GM04503 (cell line): ENCODE results near the gene ACSBG1.
"Not testable (repeated sequence)": the region's sequence is repeated elsewhere in the genome, so short reads cannot be mapped to it uniquely, and the experiment has no call there.

ENCODE experiments used
- DNase-seq: peaks from one replicate; pipeline ENCODE4 v3.0.0-alpha.2; 2012; ENCODE audit warnings: low read depth

ACSBG1 gene

DNA sequence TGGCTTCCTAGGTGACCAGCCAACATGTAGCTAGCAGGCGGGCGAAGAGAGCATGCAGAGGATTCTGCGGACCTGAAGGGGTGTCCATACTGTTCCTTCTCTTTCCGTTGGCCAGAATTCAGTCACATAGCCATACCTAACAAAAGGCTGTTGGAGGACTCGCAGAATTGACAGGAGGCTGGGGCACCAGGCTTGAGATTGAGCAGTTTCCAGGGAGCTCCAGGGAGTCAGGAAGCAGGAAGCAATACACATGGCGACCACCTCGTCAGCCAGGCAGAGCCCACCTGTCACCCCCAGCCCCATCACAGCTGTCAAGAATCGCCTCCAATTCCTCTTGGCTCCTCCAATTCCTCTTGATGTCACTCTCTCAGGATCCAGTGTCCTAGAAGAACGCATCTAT, 16.8 kb upstream of the ACSBG1 start:
- DNase-seq: no peak

DNA sequence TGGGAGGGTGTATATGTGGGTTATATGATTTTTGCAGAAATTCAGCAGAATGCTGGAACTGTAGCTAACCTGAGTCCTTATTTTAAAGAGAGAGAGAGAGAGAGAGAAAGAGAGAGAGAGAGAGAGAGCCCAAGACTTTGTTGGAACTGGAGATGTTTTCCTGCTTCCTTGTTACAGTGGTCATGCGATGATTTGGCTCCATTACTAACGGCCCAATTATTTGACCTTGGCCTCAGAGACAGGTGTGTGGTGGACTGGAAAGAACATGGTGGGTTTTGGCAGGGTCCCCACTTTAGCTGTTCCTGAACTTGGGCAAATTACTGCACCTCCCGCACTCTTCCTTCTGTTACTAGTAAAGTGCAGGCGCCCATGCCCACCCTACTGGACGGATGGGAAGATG, 14.8 kb upstream of the ACSBG1 start:
- DNase-seq: no peak

DNA sequence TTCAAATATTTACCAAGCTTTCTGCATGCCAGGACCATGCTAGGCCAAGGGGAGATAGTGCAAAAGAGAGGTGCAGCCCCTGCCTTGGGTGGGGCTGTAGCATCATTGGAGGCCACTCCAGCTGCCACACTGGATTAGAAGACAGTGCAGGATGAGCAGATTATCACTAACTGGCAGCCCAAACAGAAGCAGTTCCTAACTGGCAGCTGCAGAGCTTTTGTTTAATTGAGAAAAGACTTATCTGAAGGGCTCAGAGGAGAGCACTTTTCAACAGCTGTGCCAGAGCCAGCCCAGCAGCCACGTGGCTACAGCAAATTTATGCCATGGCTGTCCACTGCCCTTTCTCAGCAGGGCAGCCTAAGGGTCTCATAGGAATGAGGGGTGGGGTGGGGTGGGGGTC, 13.5 kb upstream of the ACSBG1 start:
- DNase-seq: no peak

DNA sequence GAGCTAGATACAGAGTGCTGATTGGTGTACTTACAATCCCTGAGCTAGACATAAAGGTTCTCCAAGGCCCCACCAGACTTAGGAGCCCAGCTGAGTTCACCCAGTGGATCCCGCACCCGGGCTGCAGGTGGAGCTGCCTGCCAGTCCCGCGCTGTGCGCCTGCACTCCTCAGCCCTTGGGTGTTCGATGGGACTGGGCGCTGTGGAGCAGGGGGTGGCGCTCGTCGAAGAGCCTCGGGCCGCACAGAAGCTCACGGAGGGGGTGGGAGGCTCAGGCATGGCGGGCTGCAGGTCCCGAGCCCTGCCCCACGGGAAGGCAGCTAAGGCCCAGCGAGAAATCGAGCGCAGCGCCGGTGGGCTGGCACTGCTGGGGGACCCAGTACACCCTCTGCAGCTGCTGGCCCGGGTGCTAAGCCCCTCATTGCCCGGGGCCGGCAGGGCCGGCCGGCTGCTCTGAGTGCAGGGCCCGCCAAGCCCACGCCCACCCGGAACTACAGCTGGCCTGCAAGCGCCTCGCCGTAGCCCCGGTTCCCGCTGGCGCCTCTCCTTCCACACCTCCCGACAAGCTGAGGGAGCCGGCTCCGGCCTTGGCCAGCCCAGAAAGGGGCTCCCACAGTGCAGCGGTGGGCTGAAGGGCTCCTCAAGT, 11.7 kb upstream of the ACSBG1 start:
- DNase-seq: not testable (repeated sequence)

DNA sequence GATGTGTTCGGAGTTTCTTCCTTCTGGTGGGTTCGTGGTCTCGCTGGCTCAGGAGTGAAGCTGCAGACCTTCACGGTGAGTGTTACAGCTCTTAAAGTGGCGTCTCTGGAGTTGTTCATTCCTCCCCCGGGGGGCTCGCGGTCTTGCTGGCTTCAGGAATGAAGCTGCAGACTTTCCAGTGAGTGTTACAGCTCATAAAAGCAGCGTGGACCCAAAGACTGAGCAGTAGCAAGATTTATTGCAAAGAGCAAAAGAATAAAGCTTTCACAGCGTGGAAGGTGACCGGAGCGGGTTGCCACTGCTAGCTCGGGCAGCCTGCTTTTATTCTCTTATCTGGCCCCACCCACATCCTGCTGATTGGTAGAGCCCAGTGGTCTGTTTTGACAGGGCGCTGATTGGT, 11.0 kb upstream of the ACSBG1 start:
- not testable (repeated sequence) for DNase-seq

DNA sequence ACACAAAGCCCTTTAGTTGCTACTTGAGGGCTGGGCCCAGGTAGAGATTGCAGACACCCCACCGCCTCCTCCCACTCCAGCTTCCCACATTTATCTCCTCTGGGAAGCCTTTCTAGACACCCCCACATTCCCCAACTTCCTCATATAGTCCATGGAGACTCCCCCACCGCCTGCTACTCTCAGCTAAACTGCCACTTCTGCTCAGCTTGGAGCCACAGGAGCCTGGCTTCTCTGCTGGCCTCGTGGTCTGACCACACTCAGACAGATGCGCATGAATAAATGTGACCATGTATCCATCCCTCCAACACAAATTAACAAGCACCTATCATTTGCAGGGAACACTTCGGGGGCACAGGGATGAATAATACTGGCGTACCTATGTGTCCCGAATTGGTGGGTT, 10.5 kb upstream of the ACSBG1 start:
- DNase-seq: no peak

DNA sequence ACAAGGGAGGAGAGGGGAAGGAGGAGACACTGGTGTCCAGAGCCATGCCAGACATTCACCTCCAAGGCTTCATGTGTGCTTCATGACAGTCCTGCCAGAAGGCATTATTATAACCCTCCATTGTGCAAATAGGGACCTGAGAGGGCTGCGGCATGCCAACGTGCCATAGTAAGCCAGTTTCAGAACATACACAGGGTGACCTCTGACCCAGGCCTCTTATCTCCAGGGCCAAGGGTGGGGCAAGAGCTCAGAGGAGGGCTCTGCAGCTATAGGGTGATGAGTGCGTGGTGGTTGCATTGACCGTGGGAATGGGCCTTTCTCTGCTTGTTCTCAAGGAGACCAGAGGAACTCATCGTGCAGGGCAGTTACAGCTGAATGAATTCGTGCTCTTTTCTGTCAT, 9.7 kb upstream of the ACSBG1 start:
- DNase-seq: no peak

DNA sequence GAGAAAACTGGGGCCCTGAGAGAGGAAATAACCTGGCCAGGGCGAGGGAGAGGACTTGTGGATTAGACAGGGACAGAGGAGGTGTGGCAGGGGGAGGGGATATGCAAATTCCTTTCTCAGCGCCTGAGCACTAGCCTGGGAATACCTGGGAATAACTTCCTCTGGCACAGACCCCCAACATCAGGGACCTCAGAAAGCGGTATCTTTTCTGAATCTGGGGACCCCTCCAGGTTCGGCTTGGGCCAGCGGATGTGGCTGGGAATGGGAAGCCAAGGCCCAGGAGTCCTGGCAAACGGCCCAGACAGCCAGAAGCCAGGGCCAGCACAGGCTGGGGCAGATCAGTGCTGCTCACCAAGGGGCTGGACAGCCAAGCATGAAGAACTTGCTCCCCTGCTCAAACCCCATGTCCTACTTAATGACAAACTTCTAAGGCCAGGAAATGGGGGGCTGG, 9.2 kb upstream of the ACSBG1 start:
- DNase-seq: no peak

DNA sequence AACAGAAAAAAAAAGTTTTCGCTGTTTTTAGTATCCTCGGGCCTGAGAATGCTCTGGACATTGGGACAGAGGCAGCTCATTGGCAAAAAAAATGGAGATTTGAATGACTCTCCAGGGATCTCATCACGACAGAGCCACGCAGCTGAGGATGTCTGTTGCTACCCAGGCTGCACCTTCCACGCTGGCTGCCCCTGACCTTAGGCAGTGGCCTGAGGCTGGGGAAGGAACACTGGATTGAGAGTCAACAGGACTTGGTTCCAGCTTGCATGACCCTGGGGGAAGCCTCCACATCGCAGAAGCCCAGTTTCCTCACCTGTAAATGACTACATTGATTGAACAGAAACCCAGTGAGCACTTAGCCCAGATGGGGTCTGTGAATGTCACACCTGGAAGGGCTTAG, 8.7 kb upstream of the ACSBG1 start:
- no peak for DNase-seq

DNA sequence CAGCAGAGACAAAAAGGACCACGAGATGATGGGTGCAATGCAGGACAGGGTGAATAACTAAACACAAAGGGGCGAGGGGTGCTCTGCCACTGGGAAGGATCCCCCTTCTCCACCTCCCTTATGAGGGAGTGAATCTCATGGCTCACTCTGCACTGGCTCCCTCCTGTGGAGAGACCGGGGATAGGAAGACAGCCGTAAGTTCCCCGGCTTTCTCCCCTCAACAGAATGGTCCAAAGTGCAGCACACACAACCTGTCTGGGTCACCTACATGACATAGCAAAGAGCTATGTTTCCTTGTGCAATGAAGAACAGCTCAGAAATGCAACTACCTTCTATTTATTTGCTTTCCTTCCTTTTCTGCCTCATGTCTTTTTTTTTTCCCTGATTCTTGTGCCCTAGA, 7.8 kb upstream of the ACSBG1 start:
- no peak for DNase-seq

DNA sequence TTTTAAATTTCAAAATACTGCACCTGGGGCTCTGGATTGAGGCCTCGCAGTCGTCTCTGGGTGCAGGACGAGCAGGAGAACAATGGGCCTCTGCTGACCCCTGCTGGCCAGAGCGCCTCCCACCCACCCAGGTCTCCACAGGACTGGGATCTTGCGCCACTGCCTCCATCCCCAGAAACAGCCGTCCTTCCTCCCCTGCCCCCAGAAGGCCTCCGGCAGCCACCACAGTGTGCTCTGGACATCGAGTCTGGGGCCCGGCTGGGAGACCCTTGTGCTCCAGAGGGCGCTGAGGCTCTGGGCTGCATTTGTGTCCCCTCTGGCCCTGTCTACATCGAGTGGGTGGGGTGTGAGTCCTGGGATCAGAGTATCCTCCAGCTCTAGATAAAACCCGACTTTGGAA, 6.7 kb upstream of the ACSBG1 start:
- DNase-seq: no peak

DNA sequence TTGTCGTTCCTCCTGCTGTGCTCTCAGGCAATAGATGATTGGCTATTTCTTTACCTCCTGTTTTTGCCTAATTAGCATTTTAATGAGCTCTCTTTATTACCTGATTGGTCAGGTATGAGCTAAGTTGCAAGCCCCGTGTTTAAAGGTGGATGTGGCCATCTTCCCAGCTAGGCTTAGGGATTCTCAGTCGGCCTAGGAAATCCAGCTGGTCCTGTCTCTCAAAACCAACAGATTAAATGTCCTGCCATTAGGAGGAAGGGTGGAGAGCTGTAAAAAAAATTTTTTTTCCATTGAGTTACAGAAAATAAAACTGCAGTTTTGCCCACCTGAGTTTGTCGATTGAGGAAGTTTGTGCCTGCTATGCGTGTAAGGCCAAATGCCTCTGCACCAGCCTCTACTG, 5.4 kb upstream of the ACSBG1 start:
- DNase-seq: no peak

DNA sequence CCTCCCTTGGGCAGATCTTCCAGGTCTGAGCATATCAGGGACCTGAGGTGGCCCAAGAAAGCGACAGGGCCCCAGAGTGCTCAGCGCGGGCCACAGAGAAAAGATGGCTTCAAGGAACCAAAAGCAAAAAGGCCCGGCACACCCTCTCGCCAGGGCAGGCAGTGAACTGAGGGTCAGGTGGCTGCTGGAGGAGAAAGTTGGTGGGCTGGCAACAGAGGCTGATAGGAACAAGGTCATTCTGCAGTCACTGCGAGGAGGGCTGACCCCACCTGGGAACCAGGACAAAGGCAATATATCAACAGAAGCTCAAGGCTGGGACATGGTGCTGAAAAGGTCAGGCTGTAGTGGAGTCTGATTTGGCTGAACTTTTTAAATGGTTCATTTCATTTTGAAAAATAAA, 2.8 kb upstream of the ACSBG1 start:
- no peak for DNase-seq

DNA sequence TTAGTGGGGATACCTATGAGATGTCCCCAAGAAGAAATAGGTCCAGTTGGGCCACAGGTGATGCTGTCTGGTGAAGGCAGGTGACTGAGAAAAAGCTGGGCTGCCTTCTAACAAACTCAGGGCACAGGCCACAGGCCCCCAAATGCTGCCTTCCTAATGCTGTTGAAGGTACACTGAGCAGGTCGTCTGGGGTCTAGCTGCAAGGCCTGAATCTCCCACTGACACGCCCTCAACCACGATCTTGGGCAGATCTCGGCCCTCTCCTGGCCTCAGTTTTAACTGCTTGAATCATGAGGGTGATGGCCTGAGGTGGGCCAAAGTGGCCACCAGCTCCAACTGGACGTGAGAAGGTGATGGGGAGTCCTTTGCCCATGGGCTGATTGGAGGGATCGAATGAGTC, 2.1 kb upstream of the ACSBG1 start:
- DNase-seq: no peak

DNA sequence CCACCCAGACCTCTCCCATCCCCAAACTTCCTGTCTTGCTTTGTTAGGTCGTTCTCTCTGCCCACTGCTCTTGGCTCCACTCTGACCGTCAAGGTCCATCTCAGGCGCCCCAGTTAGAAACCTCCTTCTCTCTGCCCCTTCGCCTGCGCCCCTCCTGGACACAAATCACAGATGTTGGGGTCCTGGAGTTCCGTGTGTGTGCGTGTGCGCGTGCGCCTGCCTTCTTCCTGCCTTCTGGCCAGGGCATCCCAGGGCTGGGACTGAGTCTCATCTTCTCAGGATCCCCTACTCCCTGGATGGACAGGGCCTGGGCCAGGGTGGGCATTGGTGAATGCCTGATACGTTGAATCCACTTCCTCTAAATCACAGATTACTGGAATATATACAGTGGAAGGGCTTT, 869 bp downstream of the ACSBG1 start:
- no peak for DNase-seq

DNA sequence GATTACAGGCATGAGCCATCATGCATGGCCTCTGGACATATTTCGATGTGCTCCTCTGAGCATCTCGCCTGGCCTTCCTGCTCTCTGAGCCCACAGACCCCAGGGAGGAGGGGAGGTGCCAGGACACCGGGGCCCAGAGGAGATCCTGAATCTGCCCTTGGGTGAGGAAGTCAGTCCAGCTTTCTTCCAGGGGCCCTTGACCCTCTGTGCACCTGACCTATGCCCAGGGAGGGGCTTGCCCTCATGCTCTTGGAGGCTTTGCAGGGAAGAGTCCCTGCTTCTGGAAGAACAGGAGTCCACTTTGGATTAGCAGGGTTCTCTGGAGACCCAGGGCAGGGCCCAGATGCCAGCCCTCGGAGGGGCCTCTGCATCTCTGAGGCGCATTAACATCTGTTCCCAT, 1.4 kb downstream of the ACSBG1 start:
- no peak for DNase-seq

DNA sequence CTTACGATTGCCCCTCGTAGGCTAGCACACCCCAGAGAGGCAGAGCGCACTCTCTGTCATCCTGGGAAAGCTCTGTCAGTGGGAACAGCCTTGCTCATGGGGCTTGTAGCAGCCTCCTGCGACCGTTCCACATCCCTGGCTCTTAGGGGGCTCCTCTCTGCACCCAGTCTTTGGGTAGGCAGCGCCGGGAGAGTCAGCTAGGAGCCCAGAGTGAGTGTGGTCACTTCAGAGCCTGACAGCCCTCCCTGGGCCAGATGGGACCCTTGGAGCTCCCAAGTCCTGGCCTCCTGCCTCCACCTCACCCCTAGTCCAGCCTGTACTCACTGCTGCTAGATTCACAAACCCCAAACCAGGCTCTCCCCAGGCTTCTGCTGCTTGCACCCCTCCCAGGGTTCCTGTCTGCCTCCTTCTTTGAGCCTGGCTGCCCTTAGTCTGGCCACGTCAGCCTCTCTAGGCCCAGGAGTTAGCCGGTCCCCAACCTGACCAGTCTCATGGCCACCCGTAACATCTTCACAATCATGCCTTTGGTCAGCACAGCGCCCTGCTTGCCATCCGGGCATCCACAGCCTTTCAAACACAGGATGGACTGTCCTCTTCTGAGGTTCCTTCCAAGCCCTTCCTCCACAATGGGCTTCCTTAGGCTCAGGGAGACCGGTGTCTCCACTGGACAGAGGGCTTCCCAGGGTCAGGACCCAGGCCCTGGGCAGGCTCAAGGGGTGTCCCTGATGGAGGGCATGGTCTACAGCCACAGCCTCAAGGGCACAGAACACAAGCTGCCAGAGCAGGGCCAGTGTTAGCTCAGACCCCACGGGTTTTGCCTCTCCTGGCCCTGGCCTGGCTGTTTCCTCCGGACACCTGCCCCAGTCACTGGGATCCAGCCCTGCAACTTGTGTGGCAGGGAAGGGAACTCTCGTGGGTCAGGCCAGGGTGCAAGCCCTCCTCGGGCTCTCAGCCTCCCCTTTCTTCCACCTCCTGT, 4.6 kb downstream of the ACSBG1 start:
- no peak for DNase-seq

DNA sequence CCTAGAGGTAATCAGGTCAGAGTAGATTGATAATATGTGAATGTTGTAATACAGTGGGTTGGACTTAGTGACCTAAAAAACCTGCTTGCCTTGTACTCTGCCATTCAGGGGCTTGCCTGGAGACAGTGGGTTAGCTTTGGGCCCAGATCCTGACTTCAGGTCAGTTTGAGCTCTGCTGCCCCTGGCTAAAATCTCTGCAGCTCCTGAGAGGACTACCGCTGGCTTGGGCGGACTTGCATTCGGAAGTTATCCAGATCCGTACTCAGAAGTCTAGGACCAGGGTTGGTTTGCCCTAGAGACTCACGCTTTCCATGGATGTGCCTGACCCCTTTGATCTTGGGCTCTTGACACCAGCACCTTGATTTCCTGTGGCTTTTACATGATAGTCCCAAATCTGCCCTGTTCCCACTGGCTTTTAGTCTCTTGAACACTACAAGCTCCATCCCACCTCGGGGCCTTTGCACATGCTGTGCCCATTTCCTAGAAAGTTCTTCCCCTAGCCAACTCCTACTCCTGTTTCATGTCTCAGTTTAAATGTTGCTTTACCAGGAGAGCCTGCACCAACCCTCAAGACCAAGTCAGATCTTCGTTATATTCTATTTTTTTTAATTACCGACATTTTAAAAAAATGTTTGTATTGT, 5.9 kb downstream of the ACSBG1 start:
- no peak for DNase-seq

DNA sequence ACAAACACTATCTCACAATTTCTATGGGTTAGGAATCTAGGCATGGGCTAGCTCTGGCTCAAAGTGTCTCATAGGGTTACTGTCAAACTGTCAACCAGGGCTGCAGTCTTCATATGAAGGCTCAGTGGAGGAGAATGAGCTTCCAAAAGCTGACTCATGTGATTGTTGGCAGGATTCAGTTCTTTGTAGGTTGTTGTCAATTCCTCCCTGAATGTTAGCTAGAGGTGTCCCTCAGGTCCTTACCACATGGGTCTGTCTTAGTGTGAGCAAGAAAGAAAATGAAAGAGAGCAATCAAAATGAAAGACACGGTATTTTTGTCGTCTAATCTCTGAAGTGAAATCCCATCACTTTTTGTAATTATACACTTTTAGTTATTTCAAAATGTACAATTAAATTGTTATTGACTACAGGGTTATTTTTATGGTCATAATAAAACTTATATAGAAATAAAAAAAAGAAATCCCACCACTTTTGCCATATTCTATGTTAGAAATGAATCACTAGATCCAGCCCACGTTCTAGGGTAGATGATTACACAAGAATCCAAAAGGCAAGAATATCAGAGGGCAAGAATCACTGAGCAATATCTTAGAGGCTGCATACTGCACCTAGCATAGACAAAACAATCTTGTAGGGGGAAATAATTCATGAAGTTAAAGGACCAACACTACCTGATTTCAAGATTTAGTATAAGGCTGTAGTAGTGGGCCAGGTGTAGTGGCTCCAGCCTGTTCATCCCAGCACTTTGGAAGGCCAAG, 8.4 kb downstream of the ACSBG1 start:
- no peak for DNase-seq

DNA sequence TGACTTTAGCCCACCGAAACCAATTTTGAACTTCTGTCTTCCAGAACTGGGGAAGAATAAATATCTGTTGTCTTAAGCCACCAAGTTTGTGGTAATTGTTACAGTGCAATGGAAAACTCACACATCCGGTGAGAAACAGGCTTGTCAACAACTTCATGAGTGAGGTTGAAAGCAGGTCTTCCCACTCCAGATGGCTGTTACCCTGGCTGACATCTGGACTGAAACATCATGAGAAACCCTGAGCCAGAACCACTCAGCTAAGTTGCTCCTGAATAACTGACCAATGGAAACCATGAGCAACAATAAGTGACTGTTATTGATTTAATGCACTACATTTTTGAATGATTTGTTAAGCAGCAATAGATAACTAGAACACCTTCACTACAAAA, 10.3 kb downstream of the ACSBG1 start:
- no peak for DNase-seq

DNA sequence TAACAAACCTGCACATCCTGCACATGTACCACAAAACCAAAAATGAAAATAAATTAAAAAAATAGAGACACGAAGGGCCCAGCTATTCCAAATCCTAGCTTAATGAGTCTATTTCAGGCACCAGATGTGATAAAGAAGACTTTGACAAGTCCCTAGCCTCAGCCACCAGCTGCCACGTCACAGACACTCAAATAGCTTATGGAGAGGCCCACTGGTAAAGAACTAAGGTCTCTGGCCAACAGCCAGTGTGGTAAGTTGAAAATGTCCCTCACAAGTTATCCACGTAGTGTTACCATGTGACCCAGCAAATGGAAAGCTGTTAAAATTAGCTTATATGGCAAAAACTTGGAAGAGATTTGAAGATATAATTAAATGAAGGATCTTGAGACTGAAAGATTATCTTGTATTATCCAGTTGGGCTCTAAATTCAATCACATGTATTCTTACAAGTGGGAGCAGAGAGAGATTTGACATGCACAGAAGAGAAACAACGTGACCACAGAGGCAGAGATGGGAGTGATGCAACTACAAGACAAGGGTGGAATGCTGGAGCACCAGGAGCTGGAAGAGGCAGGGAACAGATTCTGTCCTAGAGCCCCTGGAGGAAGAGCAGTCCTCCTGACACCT, 10.9 kb downstream of the ACSBG1 start:
- no peak for DNase-seq
